ENCODE measurements around the gene CROCC2. TPM values are rescaled to one million over a fixed set of nuclear protein-coding genes. Genes with fewer than 3 reads are reported as not detected.
A peak's percentile ranks its signal among the peaks of the same experiment; 100 is the strongest.

CROCC2 gene
- total and polyA plus RNA-seq, 7 experiments from 2014 or later: 0.22 TPM; not detected in 6

DNA sequence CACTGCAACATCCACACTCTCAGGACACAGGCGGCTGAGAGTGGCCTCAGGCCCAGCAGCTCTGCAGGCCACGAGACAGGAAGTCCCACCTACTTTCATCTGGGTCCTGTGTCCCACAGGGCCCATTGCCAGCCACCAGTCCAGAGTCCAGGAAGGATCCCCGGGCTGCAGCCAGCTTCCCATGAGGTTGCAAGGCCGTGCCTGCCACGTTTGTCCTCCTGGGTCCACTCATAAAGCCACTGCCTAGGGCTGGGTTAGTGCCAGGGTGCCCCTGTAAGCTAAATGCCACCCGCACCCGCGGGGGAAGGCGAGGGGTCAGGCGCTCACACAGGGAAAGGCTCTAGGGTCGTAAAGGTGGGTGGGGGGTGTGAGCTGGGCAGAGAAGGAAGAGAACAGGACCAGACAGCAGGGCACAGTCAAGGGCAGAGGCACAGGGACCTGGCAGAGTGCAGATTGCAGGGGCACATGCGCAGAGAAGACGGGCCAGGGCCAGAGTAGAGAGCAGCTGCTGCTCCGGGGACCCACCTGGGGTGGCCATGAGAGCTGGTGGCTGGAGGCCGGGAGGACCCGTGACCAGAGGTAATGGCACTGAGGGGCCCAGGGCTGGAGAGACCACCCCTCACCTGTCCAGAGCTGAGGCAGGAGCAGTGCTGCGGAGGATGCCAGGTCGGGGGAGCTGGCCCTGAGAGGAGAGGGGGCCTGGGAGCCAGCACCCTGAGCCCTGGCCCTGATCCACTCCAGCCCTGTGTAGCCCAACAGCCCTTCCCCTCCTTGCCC is 29.5 kb upstream of the CROCC2 start:
- H3K9me3 Mint-ChIP-seq: no peaks in the 10 kb centered on the region

DNA sequence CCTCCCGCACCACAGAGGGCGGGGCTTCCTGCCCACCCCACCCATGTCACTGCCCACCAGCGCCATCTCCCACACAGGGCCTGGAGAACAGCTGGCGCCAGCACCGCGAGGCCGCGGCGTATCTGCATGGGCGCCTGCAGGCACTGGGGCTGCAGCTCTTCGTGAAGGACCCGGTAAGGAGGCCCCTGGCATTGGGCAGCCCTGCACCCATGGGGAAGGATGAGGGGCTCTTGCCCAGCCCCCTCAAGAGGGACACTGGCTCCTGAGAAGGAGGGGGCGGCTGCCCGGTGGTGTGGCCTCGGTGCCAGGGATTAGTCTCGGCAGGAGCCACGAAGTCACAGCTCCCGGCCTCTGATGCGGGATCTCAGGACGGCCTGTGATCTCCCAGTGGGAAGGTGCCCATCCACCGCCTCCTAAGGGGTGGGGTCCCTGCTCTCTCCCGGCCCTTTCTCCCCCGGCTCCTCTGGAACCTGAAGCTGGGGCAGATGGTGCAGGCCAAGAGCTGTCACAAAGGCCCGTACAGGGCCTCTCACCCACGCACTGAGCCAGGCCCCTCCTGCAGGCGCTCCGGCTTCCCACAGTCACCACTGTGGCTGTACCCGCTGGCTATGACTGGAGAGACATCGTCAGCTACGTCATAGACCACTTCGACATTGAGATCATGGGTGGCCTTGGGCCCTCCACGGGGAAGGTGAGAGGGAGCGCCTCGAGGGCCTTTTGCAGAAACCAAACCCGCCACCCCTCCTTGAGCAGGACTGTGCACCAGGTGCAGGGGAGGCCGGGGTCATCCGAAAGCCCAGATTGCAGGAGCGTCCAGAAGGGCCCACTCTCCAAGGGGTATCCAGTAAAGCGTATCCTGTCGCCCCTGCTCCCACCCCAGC is 28.4 kb upstream of the CROCC2 start:
- H3K36me3 ChIP-seq (ENCODE audit: control insufficient read depth in 2 of 3, insufficient read depth in 3 of 3, low read length in 3 of 3): no peaks in the 10 kb centered on the region
- Mint-ChIP-seq H3K36me3 (no peaks in the 10 kb centered on the region), H3K4me3 (no peak overlapping the region), H3K4me1 (no peaks in the 10 kb centered on the region), H3K9me3 (no peaks in the 10 kb centered on the region), H3K27ac (no peak overlapping the region), H3K27me3 (peaks cover 0 to 9% (median 0%) of the 10 kb centered on the region in 5 donors)
- H3K27me3 ChIP-seq (ENCODE audit: control insufficient read depth in 2 of 2, insufficient read depth in 2 of 2, low read length in 2 of 2): no peaks in the 10 kb centered on the region
- ATAC-seq (no peak), DNase-seq (no peak)
- POLR2A ChIA-PET: no interaction called here
- H3K4me1 ChIP-seq (ENCODE audit: control insufficient read depth in 2 of 2, insufficient read depth in 2 of 2, low read length in 2 of 2): no peaks in the 10 kb centered on the region
- CTCF ChIA-PET: interaction anchor here (0.7 kb wide), 1 partner anchor 351 kb away, joined by 3 read pairs; no protein-coding TSS in a partner anchor
- intact Hi-C loops (cut with micrococcal nuclease): no loop called here
- H3K27ac ChIP-seq (ENCODE audit: low read depth, low read length): no peak overlapping the region
- no peaks in the 10 kb centered on the region for H3K9me3 ChIP-seq (ENCODE audit: control insufficient read depth in 2 of 3, low read length in 3 of 3)
- no peak overlapping the region for H3K4me3 ChIP-seq (ENCODE audit: low read length)

More for the DNA sequence above, 29.5 kb upstream of the CROCC2 start:
- no peaks in the 10 kb centered on the region for H3K36me3 Mint-ChIP-seq
- no peak overlapping the region for H3K4me3 ChIP-seq (ENCODE audit: low read length)
- H3K27ac Mint-ChIP-seq: no peak overlapping the region
- H3K36me3 ChIP-seq (ENCODE audit: control insufficient read depth in 2 of 3, insufficient read depth in 3 of 3, low read length in 3 of 3): no peaks in the 10 kb centered on the region
- no peak overlapping the region for H3K27ac ChIP-seq (ENCODE audit: low read depth, low read length)
- H3K4me1 Mint-ChIP-seq: no peaks in the 10 kb centered on the region
- CTCF ChIA-PET: no interaction called here
- no peak overlapping the region for H3K4me3 Mint-ChIP-seq
- H3K4me1 ChIP-seq (ENCODE audit: control insufficient read depth in 2 of 2, insufficient read depth in 2 of 2, low read length in 2 of 2): no peaks in the 10 kb centered on the region
- DNase-seq: no peak
- no peaks in the 10 kb centered on the region for H3K27me3 ChIP-seq (ENCODE audit: control insufficient read depth in 2 of 2, insufficient read depth in 2 of 2, low read length in 2 of 2)
- no peaks in the 10 kb centered on the region for H3K9me3 ChIP-seq (ENCODE audit: control insufficient read depth in 2 of 3, low read length in 3 of 3)
- no peak for ATAC-seq
- H3K27me3 Mint-ChIP-seq: peaks cover 0 to 3% (median 0%) of the 10 kb centered on the region in 5 donors
- POLR2A ChIA-PET: interaction anchor here (0.6 kb wide), 1 partner anchor 29 kb away, joined by 4 read pairs; no protein-coding TSS in a partner anchor
- intact Hi-C loops (cut with micrococcal nuclease): no loop called here

DNA sequence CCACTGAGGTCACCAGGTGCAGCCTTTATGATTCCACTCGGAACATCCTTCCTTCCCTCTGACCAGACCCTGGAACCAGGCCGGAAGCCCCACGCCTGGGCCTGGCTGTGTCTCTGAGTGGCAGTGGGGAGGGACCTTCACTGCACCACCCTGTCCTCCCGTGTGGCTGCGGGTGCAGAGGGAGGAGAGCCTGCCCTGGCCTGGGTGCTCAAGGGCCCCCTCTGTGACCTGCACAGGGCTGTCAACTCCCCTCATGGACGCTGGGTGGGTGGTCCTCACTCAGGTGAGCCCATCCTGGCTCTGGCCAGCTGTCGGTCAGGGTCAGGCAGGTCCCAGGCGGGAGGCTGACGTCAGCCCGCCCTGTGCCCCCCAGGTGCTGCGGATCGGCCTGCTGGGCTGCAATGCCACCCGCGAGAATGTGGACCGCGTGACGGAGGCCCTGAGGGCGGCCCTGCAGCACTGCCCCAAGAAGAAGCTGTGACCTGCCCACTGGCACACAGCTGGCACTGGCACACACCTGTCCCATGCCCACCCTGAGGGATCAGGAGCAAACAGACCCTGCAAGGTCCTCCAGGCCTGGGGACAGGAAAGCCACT is 27.7 kb upstream of the CROCC2 start:
- no peak overlapping the region for H3K27ac ChIP-seq (ENCODE audit: low read depth, low read length)
- ChIA-PET POLR2A (no interaction called here), CTCF (no interaction called here)
- Mint-ChIP-seq H3K27ac (no peak overlapping the region), H3K27me3 (peaks cover 0 to 11% (median 0%) of the 10 kb centered on the region in 5 donors), H3K4me1 (no peaks in the 10 kb centered on the region), H3K9me3 (no peaks in the 10 kb centered on the region), H3K36me3 (no peaks in the 10 kb centered on the region), H3K4me3 (no peak overlapping the region)
- H3K4me3 ChIP-seq (ENCODE audit: low read length): no peak overlapping the region
- H3K9me3 ChIP-seq (ENCODE audit: control insufficient read depth in 2 of 3, low read length in 3 of 3): no peaks in the 10 kb centered on the region
- H3K4me1 ChIP-seq (ENCODE audit: control insufficient read depth in 2 of 2, insufficient read depth in 2 of 2, low read length in 2 of 2): no peaks in the 10 kb centered on the region
- no peak for DNase-seq
- H3K27me3 ChIP-seq (ENCODE audit: control insufficient read depth in 2 of 2, insufficient read depth in 2 of 2, low read length in 2 of 2): no peaks in the 10 kb centered on the region
- intact Hi-C loops (cut with micrococcal nuclease): no loop called here
- no peak for ATAC-seq
- H3K36me3 ChIP-seq (ENCODE audit: control insufficient read depth in 2 of 3, insufficient read depth in 3 of 3, low read length in 3 of 3): no peaks in the 10 kb centered on the region

DNA sequence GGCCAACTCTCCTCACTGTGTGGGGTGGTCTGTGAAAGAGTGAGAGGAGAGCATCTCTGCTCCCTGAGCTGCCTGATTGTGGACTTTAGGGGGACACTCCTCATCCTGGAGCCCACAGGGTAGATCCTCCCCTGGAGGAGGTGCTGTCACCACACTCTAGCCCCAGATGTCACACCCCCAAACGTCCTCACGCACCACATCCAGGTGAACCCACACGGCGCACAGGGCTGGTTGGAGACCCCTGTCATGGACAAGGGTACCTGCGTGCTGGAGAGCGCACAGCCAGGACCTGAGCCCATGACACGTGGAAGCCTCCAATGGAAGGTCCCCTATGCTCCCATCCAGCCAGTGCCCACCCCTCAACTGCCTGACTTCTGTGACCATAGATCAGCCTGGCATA is 27.0 kb upstream of the CROCC2 start:
- intact Hi-C loops (cut with micrococcal nuclease): no loop called here
- POLR2A ChIA-PET: no interaction called here

DNA sequence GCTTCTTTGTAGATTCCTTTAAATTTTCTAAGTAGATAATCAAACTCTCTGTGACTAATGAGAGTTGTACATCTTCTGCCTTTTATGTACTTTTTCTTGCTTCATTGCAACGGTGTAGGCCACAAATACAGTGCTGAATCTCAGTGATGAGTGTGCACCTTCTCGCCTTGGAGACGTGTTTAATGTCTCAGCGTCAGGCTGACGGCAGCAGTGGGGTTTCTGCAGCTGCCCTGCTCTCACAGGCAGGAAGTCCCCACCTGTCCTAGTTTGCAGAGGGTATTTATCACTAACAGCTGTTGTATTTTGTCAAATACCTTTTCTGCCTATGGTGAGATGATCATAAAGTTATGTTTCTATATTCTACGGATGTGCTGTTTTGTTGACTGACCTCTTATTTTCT is 24.2 kb upstream of the CROCC2 start:
- ChIA-PET CTCF (interaction anchor here (0.6 kb wide), 1 partner anchor 31 kb away, joined by 3 read pairs; no protein-coding TSS in a partner anchor), POLR2A (no interaction called here)
- no peak overlapping the region for H3K4me3 Mint-ChIP-seq
- intact Hi-C loops (cut with micrococcal nuclease): no loop called here
- H3K27ac Mint-ChIP-seq: peak overlapping the region in 1 of 9 donors; percentile 28
- Histone ChIP-seq H3K27ac (ENCODE audit: low read depth, low read length) (no peak overlapping the region), H3K4me1 (ENCODE audit: control insufficient read depth in 2 of 2, insufficient read depth in 2 of 2, low read length in 2 of 2) (no peaks in the 10 kb centered on the region), H3K36me3 (ENCODE audit: control insufficient read depth in 2 of 3, insufficient read depth in 3 of 3, low read length in 3 of 3) (no peaks in the 10 kb centered on the region), H3K27me3 (ENCODE audit: control insufficient read depth in 2 of 2, insufficient read depth in 2 of 2, low read length in 2 of 2) (no peaks in the 10 kb centered on the region), H3K9me3 (ENCODE audit: control insufficient read depth in 2 of 3, low read length in 3 of 3) (no peaks in the 10 kb centered on the region), H3K4me3 (ENCODE audit: low read length) (no peak overlapping the region)
- peaks cover 0 to 5% (median 0%) of the 10 kb centered on the region in 11 donors for H3K9me3 Mint-ChIP-seq
- H3K27me3 Mint-ChIP-seq: peaks cover 0 to 11% (median 0%) of the 10 kb centered on the region in 5 donors
- H3K36me3 Mint-ChIP-seq: no peaks in the 10 kb centered on the region
- peak in 2 of 9 donors; percentile 13 for DNase-seq
- peaks cover 0 to 7% (median 0%) of the 10 kb centered on the region in 7 donors for H3K4me1 Mint-ChIP-seq
- ATAC-seq: no peak

More for the DNA sequence above, 27.0 kb upstream of the CROCC2 start:
- Histone ChIP-seq H3K4me3 (ENCODE audit: low read length) (no peak overlapping the region), H3K36me3 (ENCODE audit: control insufficient read depth in 2 of 3, insufficient read depth in 3 of 3, low read length in 3 of 3) (no peaks in the 10 kb centered on the region), H3K4me1 (ENCODE audit: control insufficient read depth in 2 of 2, insufficient read depth in 2 of 2, low read length in 2 of 2) (no peaks in the 10 kb centered on the region), H3K27me3 (ENCODE audit: control insufficient read depth in 2 of 2, insufficient read depth in 2 of 2, low read length in 2 of 2) (no peaks in the 10 kb centered on the region), H3K27ac (ENCODE audit: low read depth, low read length) (no peak overlapping the region), H3K9me3 (ENCODE audit: control insufficient read depth in 2 of 3, low read length in 3 of 3) (no peaks in the 10 kb centered on the region)
- Mint-ChIP-seq H3K4me3 (no peak overlapping the region), H3K36me3 (no peaks in the 10 kb centered on the region), H3K27ac (no peak overlapping the region), H3K4me1 (no peaks in the 10 kb centered on the region), H3K27me3 (peaks cover 0 to 11% (median 0%) of the 10 kb centered on the region in 5 donors), H3K9me3 (no peaks in the 10 kb centered on the region)
- CTCF ChIA-PET: no interaction called here
- ATAC-seq (no peak), DNase-seq (no peak)

DNA sequence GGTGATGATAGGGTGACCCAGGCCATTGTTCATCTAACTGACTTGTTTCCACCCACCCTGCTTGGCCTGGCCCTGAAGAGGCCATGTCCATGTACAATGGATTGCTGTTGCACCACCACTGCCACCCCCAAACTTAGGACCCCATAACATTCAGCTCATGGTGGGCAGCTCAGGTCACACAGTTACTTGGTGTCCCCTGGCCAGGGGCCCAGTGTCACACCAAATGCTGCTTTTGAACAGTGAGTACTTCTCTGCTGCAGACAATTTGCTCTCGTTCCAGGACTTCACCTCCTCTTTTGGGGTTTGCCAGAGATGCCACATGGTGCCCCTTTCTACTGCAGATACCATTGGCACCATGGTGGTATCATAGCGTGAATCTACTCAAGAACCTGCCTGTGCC is 21.9 kb upstream of the CROCC2 start:
- ChIA-PET CTCF (no interaction called here), POLR2A (no interaction called here)
- peaks cover 0 to 7% (median 0%) of the 10 kb centered on the region in 7 donors for H3K4me1 Mint-ChIP-seq
- H3K4me3 Mint-ChIP-seq: no peak overlapping the region
- intact Hi-C loops (cut with micrococcal nuclease): no loop called here
- Histone ChIP-seq H3K27ac (ENCODE audit: low read depth, low read length) (no peak overlapping the region), H3K36me3 (ENCODE audit: control insufficient read depth in 2 of 3, insufficient read depth in 3 of 3, low read length in 3 of 3) (no peaks in the 10 kb centered on the region), H3K27me3 (ENCODE audit: control insufficient read depth in 2 of 2, insufficient read depth in 2 of 2, low read length in 2 of 2) (no peaks in the 10 kb centered on the region), H3K9me3 (ENCODE audit: control insufficient read depth in 2 of 3, low read length in 3 of 3) (no peaks in the 10 kb centered on the region), H3K4me3 (ENCODE audit: low read length) (no peak overlapping the region), H3K4me1 (ENCODE audit: control insufficient read depth in 2 of 2, insufficient read depth in 2 of 2, low read length in 2 of 2) (no peaks in the 10 kb centered on the region)
- peaks cover 0 to 5% (median 0%) of the 10 kb centered on the region in 11 donors for H3K9me3 Mint-ChIP-seq
- H3K27me3 Mint-ChIP-seq: peaks cover 0 to 11% (median 0%) of the 10 kb centered on the region in 5 donors
- H3K27ac Mint-ChIP-seq: no peak overlapping the region
- DNase-seq: no peak
- no peak for ATAC-seq
- H3K36me3 Mint-ChIP-seq: no peaks in the 10 kb centered on the region

Measured in naive thymus-derived CD4-positive, alpha-beta T cell (primary cell).